Ishikawa (cell line): ENCODE measurements around the gene HDAC5.

Source experiments
- CEBPB ChIP-seq: IDR thresholded peaks from 2 replicates; pipeline ENCODE4 v1.6.1; 2012
- EGR1 ChIP-seq: IDR thresholded peaks from 2 replicates; pipeline ENCODE4 v1.6.1; 2012
- FOXM1 ChIP-seq: IDR thresholded peaks from 2 replicates; pipeline ENCODE4 v1.6.1; 2012; ENCODE audit warnings: low read depth, borderline replicate concordance
- RAD21 ChIP-seq: IDR thresholded peaks from 2 replicates; pipeline ENCODE4 v1.6.1; 2012; ENCODE audit warnings: low read depth
- TAF1 ChIP-seq: IDR thresholded peaks from 2 replicates; pipeline ENCODE4 v1.6.1; 2012; ENCODE audit warnings: low read depth, mild to moderate bottlenecking
- YY1 ChIP-seq: IDR thresholded peaks from 2 replicates; pipeline ENCODE4 v1.6.1; 2012; ENCODE audit warnings: low read depth
- TF ChIP-seq, protein P1 (sequence below): IDR thresholded peaks from 2 replicates; pipeline ENCODE4 v1.6.1; 2012; ENCODE audit warnings: low read depth, mild to moderate bottlenecking
- TF ChIP-seq, protein P2 (sequence below): IDR thresholded peaks from 2 replicates; pipeline ENCODE4 v1.6.1; 2012

DNA sequence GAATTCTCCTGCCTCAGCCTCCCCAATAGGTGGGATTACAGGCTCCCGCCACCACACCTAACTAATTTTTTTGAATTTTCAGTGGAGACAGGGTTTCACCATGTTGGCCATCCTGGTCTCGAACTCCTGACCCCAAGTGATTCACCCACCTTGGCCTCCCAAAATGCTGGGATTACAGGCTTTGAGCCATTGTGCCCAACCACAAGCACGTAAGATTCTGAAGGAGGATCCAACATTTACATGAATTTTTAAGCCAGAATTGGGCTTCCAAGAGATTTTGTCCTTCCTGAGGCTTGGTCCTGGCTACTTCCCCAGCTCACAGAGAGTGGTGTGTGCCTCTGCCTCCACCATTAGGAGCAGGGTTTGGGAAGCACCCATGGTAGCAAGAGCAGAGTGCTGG lies 41.8 kb downstream of the HDAC5 start:
- TF ChIP-seq YY1 (no peak), FOXM1 (no peak), TAF1 (no peak), RAD21 (no peak), EGR1 (no peak), CEBPB (no peak)
- TF ChIP-seq, protein P1, sequence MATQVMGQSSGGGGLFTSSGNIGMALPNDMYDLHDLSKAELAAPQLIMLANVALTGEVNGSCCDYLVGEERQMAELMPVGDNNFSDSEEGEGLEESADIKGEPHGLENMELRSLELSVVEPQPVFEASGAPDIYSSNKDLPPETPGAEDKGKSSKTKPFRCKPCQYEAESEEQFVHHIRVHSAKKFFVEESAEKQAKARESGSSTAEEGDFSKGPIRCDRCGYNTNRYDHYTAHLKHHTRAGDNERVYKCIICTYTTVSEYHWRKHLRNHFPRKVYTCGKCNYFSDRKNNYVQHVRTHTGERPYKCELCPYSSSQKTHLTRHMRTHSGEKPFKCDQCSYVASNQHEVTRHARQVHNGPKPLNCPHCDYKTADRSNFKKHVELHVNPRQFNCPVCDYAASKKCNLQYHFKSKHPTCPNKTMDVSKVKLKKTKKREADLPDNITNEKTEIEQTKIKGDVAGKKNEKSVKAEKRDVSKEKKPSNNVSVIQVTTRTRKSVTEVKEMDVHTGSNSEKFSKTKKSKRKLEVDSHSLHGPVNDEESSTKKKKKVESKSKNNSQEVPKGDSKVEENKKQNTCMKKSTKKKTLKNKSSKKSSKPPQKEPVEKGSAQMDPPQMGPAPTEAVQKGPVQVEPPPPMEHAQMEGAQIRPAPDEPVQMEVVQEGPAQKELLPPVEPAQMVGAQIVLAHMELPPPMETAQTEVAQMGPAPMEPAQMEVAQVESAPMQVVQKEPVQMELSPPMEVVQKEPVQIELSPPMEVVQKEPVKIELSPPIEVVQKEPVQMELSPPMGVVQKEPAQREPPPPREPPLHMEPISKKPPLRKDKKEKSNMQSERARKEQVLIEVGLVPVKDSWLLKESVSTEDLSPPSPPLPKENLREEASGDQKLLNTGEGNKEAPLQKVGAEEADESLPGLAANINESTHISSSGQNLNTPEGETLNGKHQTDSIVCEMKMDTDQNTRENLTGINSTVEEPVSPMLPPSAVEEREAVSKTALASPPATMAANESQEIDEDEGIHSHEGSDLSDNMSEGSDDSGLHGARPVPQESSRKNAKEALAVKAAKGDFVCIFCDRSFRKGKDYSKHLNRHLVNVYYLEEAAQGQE: no peak
- TF ChIP-seq, protein P2, sequence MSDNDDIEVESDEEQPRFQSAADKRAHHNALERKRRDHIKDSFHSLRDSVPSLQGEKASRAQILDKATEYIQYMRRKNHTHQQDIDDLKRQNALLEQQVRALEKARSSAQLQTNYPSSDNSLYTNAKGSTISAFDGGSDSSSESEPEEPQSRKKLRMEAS: no peak
